ENCODE measurements around the gene TANGO2. TPM values are rescaled to one million over a fixed set of nuclear protein-coding genes. Genes with fewer than 3 reads are reported as not detected.
A peak's percentile ranks its signal among the peaks of the same experiment; 100 is the strongest.

The TANGO2 gene
- total RNA-seq, 1 donor = 43.8 TPM

DNA sequence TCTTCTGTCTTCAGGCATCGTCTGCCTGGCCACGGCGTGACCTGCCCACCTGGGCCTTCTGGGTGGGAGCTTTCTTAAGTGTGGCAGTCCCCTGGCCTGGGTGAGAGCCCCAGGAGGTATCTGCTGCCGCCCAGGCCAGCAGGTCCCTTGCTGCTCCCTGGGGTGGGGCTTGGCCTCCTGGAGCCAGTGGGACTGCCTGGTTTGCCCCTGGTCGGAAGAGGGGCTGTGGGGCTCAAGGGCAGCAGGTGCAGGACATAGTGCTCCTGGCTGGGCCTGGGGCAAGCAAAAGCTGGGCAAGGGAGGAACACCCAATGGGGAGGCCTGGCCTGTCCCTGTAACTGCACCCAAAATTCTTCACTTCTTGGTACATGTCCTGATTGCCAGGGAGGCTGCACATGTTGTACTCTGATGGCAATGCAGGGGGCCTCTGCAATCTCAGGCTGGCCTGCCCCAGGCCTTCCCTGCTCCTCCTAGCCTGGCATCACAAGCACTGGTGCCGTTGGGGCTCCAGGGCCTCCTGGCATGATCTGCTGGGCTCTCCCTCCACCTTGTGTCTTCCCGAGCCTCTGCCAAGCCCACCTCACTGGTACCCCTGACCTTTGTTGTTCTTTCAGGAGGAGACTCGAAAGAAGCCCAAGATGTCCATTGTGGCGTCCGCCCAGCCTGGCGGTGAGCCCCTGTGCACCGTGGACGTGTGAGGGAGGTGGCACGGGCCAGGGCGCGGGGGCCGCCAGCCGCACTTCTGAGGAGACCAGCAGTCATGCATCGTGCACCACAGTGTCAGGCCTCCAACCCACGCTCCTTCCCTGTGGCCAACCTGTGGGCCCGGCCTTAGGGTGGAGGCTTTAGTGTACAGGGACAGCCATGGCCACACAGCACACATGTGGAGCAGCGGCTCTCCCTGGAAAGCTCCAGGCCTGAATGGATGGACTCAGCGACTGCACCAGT lies 88.8 kb downstream of the TANGO2 start:
- peaks cover 84% of the 10 kb centered on the region for H3K36me3 ChIP-seq (ENCODE audit: insufficient read depth, low read length)
- H3K79me2 ChIP-seq (ENCODE audit: insufficient read depth, low read length) = peaks cover 34% of the 10 kb centered on the region
- no peak overlapping the region for H2AFZ ChIP-seq (ENCODE audit: low read length)
- H3K27me3 ChIP-seq (ENCODE audit: insufficient read depth, low read length) = no peaks in the 10 kb centered on the region
- H4K20me1 ChIP-seq (ENCODE audit: insufficient read depth, low read length) = peaks cover 7% of the 10 kb centered on the region
- no peaks in the 10 kb centered on the region for H3K4me1 ChIP-seq (ENCODE audit: insufficient read depth, low read length)
- peak; percentile 55 for DNase-seq (ENCODE audit: insufficient read length, low spot score, missing footprints)
- TF ChIP-seq, protein P1, sequence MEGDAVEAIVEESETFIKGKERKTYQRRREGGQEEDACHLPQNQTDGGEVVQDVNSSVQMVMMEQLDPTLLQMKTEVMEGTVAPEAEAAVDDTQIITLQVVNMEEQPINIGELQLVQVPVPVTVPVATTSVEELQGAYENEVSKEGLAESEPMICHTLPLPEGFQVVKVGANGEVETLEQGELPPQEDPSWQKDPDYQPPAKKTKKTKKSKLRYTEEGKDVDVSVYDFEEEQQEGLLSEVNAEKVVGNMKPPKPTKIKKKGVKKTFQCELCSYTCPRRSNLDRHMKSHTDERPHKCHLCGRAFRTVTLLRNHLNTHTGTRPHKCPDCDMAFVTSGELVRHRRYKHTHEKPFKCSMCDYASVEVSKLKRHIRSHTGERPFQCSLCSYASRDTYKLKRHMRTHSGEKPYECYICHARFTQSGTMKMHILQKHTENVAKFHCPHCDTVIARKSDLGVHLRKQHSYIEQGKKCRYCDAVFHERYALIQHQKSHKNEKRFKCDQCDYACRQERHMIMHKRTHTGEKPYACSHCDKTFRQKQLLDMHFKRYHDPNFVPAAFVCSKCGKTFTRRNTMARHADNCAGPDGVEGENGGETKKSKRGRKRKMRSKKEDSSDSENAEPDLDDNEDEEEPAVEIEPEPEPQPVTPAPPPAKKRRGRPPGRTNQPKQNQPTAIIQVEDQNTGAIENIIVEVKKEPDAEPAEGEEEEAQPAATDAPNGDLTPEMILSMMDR (IDR thresholded peaks at IDR 0.05; ENCODE audit: extremely low read depth, low read depth, low read length) = no peak
- no peak overlapping the region for H3K4me2 ChIP-seq (ENCODE audit: insufficient read depth, low read length)
- no peak overlapping the region for H3K27ac ChIP-seq (ENCODE audit: low read depth, low read length)
- no peak overlapping the region for H3K4me3 ChIP-seq (ENCODE audit: insufficient read depth, low read length)
- no peaks in the 10 kb centered on the region for H3K9me3 ChIP-seq (ENCODE audit: low read depth, low read length)

DNA sequence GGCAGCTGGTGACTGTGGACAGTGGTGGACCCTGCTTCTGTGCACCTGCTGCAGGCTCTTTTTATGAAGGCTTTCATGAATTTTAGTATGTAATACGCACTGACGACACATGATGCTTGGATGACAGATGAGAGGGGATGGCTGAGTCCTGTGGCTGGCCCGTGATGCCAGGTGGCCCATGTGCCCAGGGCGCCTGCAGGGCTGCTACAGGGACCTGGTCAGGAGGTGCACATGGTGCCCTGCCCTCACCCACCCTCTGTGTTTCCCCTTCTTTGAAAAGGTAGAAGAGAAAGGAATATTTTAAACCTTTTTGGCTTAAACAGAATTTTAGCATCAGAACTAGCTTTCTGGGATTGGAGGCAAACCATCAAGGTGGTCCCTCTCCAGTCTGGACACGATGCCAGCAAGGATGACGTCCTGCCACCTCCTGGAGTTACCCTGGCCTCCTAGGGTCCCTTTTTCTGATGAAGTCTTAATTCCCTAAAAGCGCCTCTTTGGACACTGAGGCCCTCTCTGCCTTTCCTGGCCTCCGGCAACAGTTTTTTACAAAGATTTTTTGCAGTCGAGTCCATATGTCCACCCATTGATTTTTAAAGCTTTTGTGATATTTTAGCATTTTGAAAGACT lies 89.6 kb downstream of the TANGO2 start:
- Histone ChIP-seq H3K36me3 (ENCODE audit: insufficient read depth, low read length) (peaks cover 85% of the 10 kb centered on the region), H3K27ac (ENCODE audit: low read depth, low read length) (no peak overlapping the region), H3K79me2 (ENCODE audit: insufficient read depth, low read length) (peaks cover 34% of the 10 kb centered on the region), H3K9me3 (ENCODE audit: low read depth, low read length) (no peaks in the 10 kb centered on the region), H4K20me1 (ENCODE audit: insufficient read depth, low read length) (peaks cover 3% of the 10 kb centered on the region), H3K27me3 (ENCODE audit: insufficient read depth, low read length) (no peaks in the 10 kb centered on the region), H3K4me2 (ENCODE audit: insufficient read depth, low read length) (no peak overlapping the region), H2AFZ (ENCODE audit: low read length) (no peak overlapping the region), H3K4me3 (ENCODE audit: insufficient read depth, low read length) (no peak overlapping the region), H3K4me1 (ENCODE audit: insufficient read depth, low read length) (no peaks in the 10 kb centered on the region)
- peak; percentile 83 for DNase-seq (ENCODE audit: insufficient read length, low spot score, missing footprints)
- TF ChIP-seq, protein P1 (IDR thresholded peaks at IDR 0.05; ENCODE audit: extremely low read depth, low read depth, low read length) = no peak

DNA sequence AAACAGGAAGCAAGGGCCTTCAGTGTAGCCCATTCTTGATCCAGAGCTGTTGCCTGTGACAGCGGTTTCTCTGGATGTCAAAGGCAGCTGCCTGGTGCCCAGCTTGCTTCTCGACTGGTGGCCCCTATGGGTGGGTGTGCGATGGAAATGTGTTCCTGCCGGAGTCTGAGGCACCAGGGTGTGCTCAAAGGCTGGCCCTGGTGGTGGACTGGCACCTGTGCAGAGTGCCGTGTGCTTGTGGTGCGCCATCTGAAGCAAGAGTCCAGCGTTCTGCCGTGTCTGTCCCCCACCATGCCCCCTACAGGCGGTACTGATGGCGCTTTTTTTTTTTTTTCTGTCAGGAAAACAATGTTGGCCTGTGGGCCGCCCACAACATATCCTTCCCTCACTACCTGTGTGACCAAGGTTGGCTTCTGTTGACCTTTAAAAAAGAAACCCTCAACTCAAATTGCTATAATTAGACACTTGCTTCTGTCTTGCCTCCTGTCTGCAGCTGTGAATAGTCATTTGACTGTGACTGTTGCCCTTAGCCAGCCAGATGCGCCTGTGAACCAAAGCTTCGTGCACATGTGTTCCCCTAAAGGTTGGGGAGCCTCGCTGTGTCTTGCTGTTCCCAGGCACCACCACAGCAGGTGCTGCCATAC lies 90.3 kb downstream of the TANGO2 start:
- Histone ChIP-seq H3K9me3 (ENCODE audit: low read depth, low read length) (no peaks in the 10 kb centered on the region), H3K4me1 (ENCODE audit: insufficient read depth, low read length) (peaks cover 6% of the 10 kb centered on the region), H4K20me1 (ENCODE audit: insufficient read depth, low read length) (peaks cover 8% of the 10 kb centered on the region), H3K79me2 (ENCODE audit: insufficient read depth, low read length) (peaks cover 34% of the 10 kb centered on the region), H3K36me3 (ENCODE audit: insufficient read depth, low read length) (peaks cover 82% of the 10 kb centered on the region), H3K27ac (ENCODE audit: low read depth, low read length) (no peak overlapping the region), H3K4me3 (ENCODE audit: insufficient read depth, low read length) (no peak overlapping the region), H2AFZ (ENCODE audit: low read length) (no peak overlapping the region), H3K4me2 (ENCODE audit: insufficient read depth, low read length) (no peak overlapping the region), H3K27me3 (ENCODE audit: insufficient read depth, low read length) (no peaks in the 10 kb centered on the region)
- peak; percentile 94 for DNase-seq (ENCODE audit: insufficient read length, low spot score, missing footprints)
- TF ChIP-seq, protein P1 (IDR thresholded peaks at IDR 0.05; ENCODE audit: extremely low read depth, low read depth, low read length) = peak; percentile 41

Measured in osteoblast (primary cell).